Caco-2 (cell line): ENCODE results near the gene C1orf53. TPM values are rescaled to one million over a fixed set of nuclear protein-coding genes. Genes with fewer than 3 reads are reported as not detected.
"Not testable (repeated sequence)": the region's sequence is repeated elsewhere in the genome, so short reads cannot be mapped to it uniquely, and the experiment has no call there.

Experiments used
- BruUV-seq: library from RNA; stranded (reverse); fragments of 400-500 nt; replicated peaks from 2 replicates; lab custom pipeline; 2021; lab: Mats Ljungman, UMichigan
- CTCF ChIA-PET: fragments of 300-600 bp; sonication (Branson Sonifier 250); formaldehyde crosslinking; loops from one replicate; lab custom pipeline; 2022; ENCODE audit warnings: antibody characterized with exemption; lab: Charles Lee
- POLR2A ChIA-PET: fragments of 300-600 bp; sonication (Branson Sonifier 250); formaldehyde crosslinking; loops from one replicate; lab custom pipeline; 2022; ENCODE audit warnings: antibody characterized with exemption; lab: Charles Lee
- DNase-seq, 2 experiments: peaks; one replicate each; pipeline versions ENCODE4 v3.0.0 to v3.0.0-alpha.2; 2020 to 2022
- H3K27me3 ChIP-seq: replicated peaks from 2 replicates; pipeline ENCODE4 v1.6.0; 2011; ENCODE audit warnings: low read length; ENCODE audit not compliant: control insufficient read depth, insufficient read depth
- H3K36me3 ChIP-seq: 2 replicates; pipeline ENCODE4 v1.5.1; 2011; ENCODE audit warnings: low read length; ENCODE audit not compliant: control insufficient read depth, insufficient read depth
- H3K4me1 ChIP-seq: fragments of 250-450 bp; sonication (Bioruptor Pico); 2 replicates; pipeline ENCODE4 v1.5.1; 2020; ENCODE audit warnings: mild to moderate bottlenecking
- H3K4me3 ChIP-seq: 2 replicates; pipeline ENCODE4 v1.5.1; 2011; ENCODE audit warnings: low read depth, mild to moderate bottlenecking, control low read depth, low read length
- H3K9me3 ChIP-seq: fragments of 250-450 bp; sonication (Bioruptor Pico); 2 replicates; pipeline ENCODE4 v1.5.1; 2020; ENCODE audit warnings: mild to moderate bottlenecking, moderate library complexity
- H3K27ac Mint-ChIP-seq: one replicate; pipeline ENCODE4 v1.8.0; 2022; ENCODE audit warnings: mixed read lengths; ENCODE audit not compliant: unreplicated experiment
- H3K27me3 Mint-ChIP-seq: one replicate; pipeline ENCODE4 v1.8.0; 2022; ENCODE audit warnings: mixed read lengths; ENCODE audit not compliant: insufficient read depth, unreplicated experiment
- H3K36me3 Mint-ChIP-seq: one replicate; pipeline ENCODE4 v1.8.0; 2022; ENCODE audit warnings: mild to moderate bottlenecking, mixed read lengths; ENCODE audit not compliant: insufficient read depth, unreplicated experiment
- H3K4me1 Mint-ChIP-seq: one replicate; pipeline ENCODE4 v1.8.0; 2022; ENCODE audit warnings: low read depth, mixed read lengths; ENCODE audit not compliant: unreplicated experiment
- H3K4me3 Mint-ChIP-seq: one replicate; pipeline ENCODE4 v1.8.0; 2022; ENCODE audit warnings: mild to moderate bottlenecking, moderate library complexity, mixed read lengths; ENCODE audit not compliant: unreplicated experiment
- H3K9me3 Mint-ChIP-seq: one replicate; pipeline ENCODE4 v1.8.0; 2022; ENCODE audit warnings: mixed read lengths; ENCODE audit not compliant: unreplicated experiment
- intact Hi-C: fragments of 100-400 bp; cut with micrococcal nuclease; formaldehyde crosslinking; loops from one replicate; pipeline ENCODE4 v1.10.0; 2022; ENCODE audit not compliant: unreplicated experiment
- total RNA-seq: library from RNA; stranded (reverse); gene quantifications from 2 replicates; pipeline ENCODE4 v1.2.3, GENCODE V29; 2022
- TF ChIP-seq, protein P1 (sequence below), 2 experiments: fragments of 200-600 bp in 1 of 2; IDR thresholded peaks; 1 replicate in 1 of 2; 2 replicates in 1 of 2; pipeline versions ENCODE4 v1.5.1 to v1.8.0; 2011 to 2022; ENCODE audit warnings: antibody characterized with exemption in 1 of 2, control low read depth in 1 of 2, inconsistent platforms in 1 of 2, low read depth in 1 of 2, low read length in 1 of 2, mild to moderate bottlenecking in 1 of 2, moderate library complexity in 1 of 2; ENCODE audit not compliant: insufficient read depth in 1 of 2, severe bottlenecking in 1 of 2, unreplicated experiment in 1 of 2

C1orf53 gene
- total RNA-seq, 1 experiment from 2014 or later = 9.9 TPM

DNA sequence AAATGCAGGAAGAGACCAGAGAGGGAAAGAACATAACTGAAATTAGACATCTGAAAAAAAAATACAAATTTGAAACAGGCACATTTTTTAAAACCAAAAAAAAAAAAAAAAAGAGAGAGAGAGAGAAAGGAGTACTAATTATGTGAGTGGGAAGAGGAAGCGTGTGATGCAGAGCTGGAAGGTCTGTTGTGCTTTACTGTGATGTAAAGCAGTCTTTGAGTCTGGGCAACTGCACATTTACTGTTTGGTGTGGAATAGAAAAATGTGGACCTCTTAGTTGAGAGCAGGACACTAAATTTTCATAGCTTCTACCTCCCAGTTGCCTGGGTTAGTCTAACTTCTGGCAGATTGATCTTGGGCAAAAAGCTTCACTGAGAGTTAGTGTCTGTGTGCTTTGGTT lies 31.2 kb downstream of the C1orf53 start:
- no peak overlapping the region for H3K27ac Mint-ChIP-seq
- POLR2A ChIA-PET = interaction anchor here (0.6 kb wide), 1 partner anchor 18 kb away, joined by 15 read pairs; no protein-coding TSS in a partner anchor
- H3K9me3 ChIP-seq = no peaks in the 10 kb centered on the region
- H3K36me3 Mint-ChIP-seq = no peaks in the 10 kb centered on the region
- CTCF ChIA-PET = no interaction called here
- peaks cover 12% of the 10 kb centered on the region for H3K27me3 Mint-ChIP-seq
- H3K4me3 ChIP-seq = no peak overlapping the region
- intact Hi-C loops = no loop called here
- no peaks in the 10 kb centered on the region for H3K36me3 ChIP-seq
- BruUV-seq = no TSS peak
- no peaks in the 10 kb centered on the region for H3K4me1 ChIP-seq
- H3K27me3 ChIP-seq = no peaks in the 10 kb centered on the region
- TF ChIP-seq, protein P1, sequence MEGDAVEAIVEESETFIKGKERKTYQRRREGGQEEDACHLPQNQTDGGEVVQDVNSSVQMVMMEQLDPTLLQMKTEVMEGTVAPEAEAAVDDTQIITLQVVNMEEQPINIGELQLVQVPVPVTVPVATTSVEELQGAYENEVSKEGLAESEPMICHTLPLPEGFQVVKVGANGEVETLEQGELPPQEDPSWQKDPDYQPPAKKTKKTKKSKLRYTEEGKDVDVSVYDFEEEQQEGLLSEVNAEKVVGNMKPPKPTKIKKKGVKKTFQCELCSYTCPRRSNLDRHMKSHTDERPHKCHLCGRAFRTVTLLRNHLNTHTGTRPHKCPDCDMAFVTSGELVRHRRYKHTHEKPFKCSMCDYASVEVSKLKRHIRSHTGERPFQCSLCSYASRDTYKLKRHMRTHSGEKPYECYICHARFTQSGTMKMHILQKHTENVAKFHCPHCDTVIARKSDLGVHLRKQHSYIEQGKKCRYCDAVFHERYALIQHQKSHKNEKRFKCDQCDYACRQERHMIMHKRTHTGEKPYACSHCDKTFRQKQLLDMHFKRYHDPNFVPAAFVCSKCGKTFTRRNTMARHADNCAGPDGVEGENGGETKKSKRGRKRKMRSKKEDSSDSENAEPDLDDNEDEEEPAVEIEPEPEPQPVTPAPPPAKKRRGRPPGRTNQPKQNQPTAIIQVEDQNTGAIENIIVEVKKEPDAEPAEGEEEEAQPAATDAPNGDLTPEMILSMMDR (IDR thresholded peaks at IDR 0.05; ENCODE audit: insufficient read depth in 1 of 2, low read depth in 1 of 2, low read length in 1 of 2, severe bottlenecking in 1 of 2, unreplicated experiment in 1 of 2) = no peak
- no peak overlapping the region for H3K4me3 Mint-ChIP-seq
- no peaks in the 10 kb centered on the region for H3K9me3 Mint-ChIP-seq
- no peaks in the 10 kb centered on the region for H3K4me1 Mint-ChIP-seq
- no peak for DNase-seq

DNA sequence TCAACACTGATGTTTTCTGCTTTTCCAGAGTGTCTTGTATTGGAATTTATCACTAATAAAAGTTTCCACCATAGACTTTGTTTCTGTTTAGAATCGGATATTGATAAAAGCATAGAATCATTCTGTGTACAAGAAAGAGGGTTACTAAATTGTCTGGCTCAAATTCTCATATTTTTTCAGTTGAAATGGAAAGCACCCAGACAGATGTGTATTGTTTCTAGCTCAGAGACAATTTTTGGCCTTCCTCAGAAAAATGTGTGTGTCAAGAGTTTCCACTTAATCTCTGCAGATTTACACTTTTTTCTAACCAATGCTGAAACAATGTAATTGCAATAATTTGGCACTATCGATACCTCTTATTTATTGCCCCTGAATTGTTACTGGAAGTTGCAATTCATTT lies 35.0 kb downstream of the C1orf53 start:
- H3K9me3 Mint-ChIP-seq = no peaks in the 10 kb centered on the region
- no peaks in the 10 kb centered on the region for H3K4me1 ChIP-seq
- H3K27me3 ChIP-seq = no peaks in the 10 kb centered on the region
- H3K4me3 ChIP-seq = no peak overlapping the region
- no peaks in the 10 kb centered on the region for H3K36me3 ChIP-seq
- BruUV-seq = no TSS peak
- CTCF ChIA-PET = no interaction called here
- no peaks in the 10 kb centered on the region for H3K36me3 Mint-ChIP-seq
- no peaks in the 10 kb centered on the region for H3K9me3 ChIP-seq
- intact Hi-C loops = no loop called here
- DNase-seq = no peak
- TF ChIP-seq, protein P1 (IDR thresholded peaks at IDR 0.05; ENCODE audit: insufficient read depth in 1 of 2, low read depth in 1 of 2, low read length in 1 of 2, severe bottlenecking in 1 of 2, unreplicated experiment in 1 of 2) = no peak
- no peak overlapping the region for H3K4me3 Mint-ChIP-seq
- H3K27me3 Mint-ChIP-seq = peaks cover 9% of the 10 kb centered on the region
- POLR2A ChIA-PET = no interaction called here
- no peaks in the 10 kb centered on the region for H3K4me1 Mint-ChIP-seq
- no peak overlapping the region for H3K27ac Mint-ChIP-seq

DNA sequence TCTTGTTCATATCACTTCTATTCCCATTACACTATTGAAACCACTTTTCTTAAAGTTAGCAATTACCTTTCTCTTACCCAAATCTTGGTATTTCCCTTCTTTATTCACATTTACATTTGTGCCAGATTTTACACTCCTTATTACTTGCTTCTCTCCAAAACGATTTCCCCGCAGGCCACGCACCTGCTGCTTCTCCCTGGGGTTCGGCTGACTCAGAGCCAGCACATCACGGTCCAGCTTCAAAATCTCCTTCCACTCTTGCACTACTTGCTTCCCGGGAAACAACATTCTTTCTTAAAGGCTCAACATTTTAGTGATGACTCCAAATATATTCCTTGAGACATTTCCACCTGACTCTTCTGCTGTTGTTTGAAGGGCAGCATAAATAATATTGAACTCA lies 35.5 kb downstream of the C1orf53 start:
- H3K4me1 Mint-ChIP-seq = no peaks in the 10 kb centered on the region
- CTCF ChIA-PET = no interaction called here
- no peaks in the 10 kb centered on the region for H3K9me3 Mint-ChIP-seq
- no peak overlapping the region for H3K4me3 Mint-ChIP-seq
- BruUV-seq = no TSS peak
- H3K4me1 ChIP-seq = no peaks in the 10 kb centered on the region
- H3K27me3 Mint-ChIP-seq = peaks cover 9% of the 10 kb centered on the region
- DNase-seq = no peak
- no peak overlapping the region for H3K27ac Mint-ChIP-seq
- H3K4me3 ChIP-seq = no peak overlapping the region
- H3K36me3 Mint-ChIP-seq = no peaks in the 10 kb centered on the region
- no peaks in the 10 kb centered on the region for H3K9me3 ChIP-seq
- no peaks in the 10 kb centered on the region for H3K27me3 ChIP-seq
- no peaks in the 10 kb centered on the region for H3K36me3 ChIP-seq
- TF ChIP-seq, protein P1 (IDR thresholded peaks at IDR 0.05; ENCODE audit: insufficient read depth in 1 of 2, low read depth in 1 of 2, low read length in 1 of 2, severe bottlenecking in 1 of 2, unreplicated experiment in 1 of 2) = no peak
- intact Hi-C loops = no loop called here
- POLR2A ChIA-PET = no interaction called here

DNA sequence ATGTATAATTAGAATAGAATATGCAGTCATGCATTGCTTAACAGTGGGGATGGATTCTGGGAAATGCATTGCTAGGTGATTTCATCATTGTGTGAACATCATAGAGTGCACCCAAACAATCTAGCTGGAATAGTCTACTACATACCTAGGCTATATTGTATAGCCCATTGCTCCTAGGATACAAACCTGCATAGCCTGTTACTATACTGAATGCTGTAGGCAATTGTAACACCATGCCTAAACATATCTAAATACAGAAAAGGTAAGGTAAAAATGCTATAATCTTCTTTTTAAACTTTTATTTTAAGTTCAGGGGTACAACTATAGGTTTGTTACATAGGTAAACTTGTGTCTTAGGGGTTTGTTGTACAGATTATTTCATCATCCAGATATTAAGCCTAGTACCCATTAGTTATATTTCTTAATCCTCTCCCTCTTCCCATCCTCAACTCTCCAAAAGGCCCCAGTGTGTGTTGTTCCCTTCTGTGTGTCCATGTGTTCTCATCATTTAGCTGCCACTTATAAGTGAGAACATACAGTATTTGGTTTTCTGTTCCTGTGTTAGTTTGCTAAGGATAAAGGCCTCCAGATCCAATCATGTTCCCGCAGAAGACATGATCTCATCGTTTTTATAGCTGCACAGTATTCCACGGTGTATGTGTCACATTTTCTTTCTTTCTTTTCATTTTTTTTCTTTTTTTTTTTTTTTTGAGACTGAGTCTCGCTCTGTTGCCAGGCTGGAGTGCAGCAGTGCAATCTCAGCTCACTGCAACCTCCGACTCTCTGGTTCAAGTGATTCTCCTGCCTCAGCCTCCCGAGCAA lies 36.9 kb downstream of the C1orf53 start:
- H3K9me3 ChIP-seq, H3K4me3 Mint-ChIP-seq, H3K36me3 ChIP-seq, H3K4me3 ChIP-seq, H3K27me3 Mint-ChIP-seq, H3K27ac Mint-ChIP-seq, intact Hi-C loops, BruUV-seq, CTCF ChIA-PET, POLR2A ChIA-PET, H3K36me3 Mint-ChIP-seq, H3K9me3 Mint-ChIP-seq, H3K4me1 Mint-ChIP-seq, H3K27me3 ChIP-seq, H3K4me1 ChIP-seq: not testable (repeated sequence)
- DNase-seq = peak in 1 of 2 experiments; percentile 12
